HG02678 (cell line): Measurements from ENCODE around the gene CLEC17A.

Source experiments
- ATAC-seq: cut with Tn5 transposase; IDR thresholded peaks from one replicate; pipeline ENCODE4 v1.9.1; 2021; ENCODE audit warnings: mild to moderate bottlenecking, moderate library complexity; ENCODE audit not compliant: unreplicated experiment

The CLEC17A gene

DNA sequence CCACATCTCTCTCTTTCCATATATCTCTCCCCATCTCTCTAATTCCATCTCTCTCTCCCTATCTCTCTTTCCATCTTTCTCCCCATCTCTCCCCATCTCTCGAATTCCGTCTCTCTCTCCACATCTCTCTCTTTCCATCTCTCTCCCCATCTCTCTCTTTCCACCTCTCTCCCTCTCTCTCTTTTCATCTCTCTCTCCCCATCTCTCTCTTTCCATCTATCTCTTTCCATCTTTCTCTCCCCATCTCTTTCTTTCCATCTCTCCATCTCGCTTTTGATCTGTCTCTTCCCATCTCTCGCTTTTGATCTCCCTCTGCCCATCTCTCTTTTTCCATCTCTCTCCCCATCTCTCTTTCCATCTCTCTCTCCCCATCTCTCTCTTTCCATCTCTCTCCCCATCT, 66.1 kb downstream of the CLEC17A start:
- ATAC-seq = no peak

DNA sequence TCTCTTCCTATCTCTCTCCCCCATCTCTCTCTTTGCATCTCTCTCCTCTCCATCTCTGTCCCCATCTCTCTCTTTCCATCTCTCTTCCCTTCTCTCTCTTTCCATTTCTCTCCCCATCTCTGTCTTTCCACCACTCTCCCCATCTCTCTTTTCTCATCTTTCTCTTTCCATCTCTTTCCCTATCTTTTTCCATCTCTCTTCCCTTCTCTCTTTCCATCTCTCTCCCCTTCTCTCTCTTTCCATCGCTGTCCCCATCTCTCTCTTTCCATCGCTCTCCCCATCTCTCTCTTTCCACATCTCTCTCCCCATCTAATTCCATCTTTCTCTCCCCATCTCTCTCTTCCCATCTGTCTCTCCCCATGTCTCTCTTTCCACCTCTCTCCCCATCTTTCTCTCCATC, 67.3 kb downstream of the CLEC17A start:
- no peak for ATAC-seq

DNA sequence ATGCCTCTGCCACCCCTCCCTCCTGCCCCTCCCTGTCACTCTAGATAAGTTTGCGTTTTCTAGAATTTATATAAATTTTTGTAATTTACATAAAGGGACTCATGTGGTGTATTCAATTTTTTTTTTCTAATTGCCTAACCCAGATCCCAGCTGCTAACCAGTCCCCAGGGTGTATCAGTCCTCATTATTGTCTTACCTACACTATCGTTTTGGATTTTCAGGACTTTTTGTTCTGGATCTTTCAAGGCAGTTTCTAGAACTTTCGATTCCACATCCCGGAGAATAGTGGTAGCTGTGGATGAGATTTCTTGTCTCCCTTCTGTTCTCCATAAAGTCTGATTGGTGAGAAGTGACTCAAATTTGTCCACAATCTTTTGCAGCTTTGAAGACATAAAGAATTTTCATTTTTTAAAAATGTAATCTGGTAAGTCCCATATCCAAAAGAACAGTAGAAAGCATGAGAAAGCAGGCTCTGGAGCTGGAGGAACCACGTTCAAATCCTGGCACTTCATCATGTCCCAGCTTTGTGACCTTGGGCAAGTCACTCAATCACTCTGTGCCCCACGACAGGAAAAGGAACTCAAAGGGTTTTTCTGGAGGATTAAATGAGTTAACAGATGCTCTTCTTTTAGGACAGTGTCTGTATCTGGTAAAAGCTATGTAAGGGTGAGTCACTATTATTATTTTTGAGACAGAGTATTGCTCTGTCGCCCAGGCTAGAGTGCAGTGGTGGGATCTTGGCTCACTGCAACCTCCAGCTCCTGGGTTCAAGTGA, 72.1 kb downstream of the CLEC17A start:
- no peak for ATAC-seq

DNA sequence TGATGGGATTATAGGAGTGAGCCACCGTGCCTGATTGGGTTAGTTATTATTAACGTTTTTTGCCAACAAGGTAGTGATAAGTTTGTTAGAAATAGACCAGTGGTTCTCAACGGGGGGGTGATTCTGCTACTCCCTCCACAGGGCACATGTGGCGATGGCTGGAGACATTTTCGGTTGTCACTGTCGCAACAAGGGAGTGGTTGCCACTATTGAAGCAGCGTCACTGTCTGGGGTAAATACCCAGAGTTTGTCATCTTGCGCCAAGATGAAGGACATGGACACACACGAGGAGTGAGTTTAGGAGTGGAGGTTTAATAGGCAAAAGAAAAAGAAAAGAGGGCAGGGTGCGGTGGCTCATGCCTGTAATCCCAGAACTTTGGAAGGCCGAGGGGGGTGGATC, 72.8 kb downstream of the CLEC17A start:
- ATAC-seq = no peak

DNA sequence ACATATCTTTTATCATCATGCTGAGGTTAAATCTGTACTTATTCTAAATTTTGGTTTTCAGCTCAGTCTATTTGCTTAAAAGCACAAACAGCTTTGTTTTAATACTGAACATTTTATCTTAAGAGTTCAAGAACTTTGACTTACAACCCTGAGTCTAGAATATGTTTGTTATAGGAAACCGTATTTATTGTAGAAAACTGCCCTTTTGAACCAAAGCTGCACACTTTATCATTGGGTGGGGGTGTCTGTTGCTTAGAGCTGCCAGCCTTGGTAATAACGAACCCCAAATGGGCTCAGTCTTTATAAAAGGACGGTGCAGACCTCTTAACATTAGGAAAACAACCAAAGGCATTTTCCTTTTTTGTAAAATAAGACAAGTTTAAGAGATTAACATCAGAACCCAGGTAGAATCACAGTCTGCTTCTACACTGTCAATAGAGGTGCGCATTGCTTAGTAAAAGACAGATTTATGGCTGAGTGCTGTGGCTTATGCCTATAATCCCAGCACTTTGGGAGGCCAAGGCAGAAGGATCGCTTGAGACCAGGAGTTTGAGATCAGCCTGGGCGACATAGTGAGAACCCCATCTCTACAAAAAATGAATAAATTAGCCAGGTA, 77.1 kb downstream of the CLEC17A start:
- no peak for ATAC-seq

DNA sequence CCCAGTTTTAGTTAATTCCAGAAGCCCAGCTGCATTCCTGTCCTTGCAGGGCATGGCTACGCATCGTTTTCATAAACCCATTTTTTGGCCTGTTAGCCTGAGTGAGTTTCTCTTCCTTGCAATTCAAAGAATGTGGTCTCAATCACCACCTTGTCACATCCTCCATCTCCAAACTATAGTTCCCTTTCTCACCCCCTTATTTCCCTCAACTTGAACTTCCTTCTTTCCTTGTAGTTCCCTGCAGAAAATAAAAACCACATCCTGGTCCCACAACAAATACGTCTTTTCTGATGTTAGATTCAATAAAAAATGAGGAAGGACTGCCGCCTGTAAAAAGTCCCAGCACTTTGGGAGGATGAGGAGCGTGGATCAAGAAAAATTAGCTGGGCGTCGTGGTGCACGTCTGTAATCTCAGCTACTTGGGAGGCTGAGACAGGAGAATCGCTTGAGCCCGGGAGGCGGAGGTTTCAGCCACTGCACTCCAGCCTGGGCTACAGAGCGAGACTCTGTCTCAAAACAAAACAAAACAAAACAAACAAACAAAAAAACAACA, 78.6 kb downstream of the CLEC17A start:
- ATAC-seq = no peak
